HG02571 (cell line): ENCODE measurements around the gene C9orf43.
"Not testable (repeated sequence)": the region's sequence is repeated elsewhere in the genome, so short reads cannot be mapped to it uniquely, and the experiment has no call there.

Source experiments
- ATAC-seq: cut with Tn5 transposase; IDR thresholded peaks from one replicate; pipeline ENCODE4 v1.9.1; 2021; ENCODE audit warnings: mild to moderate bottlenecking, moderate library complexity; ENCODE audit not compliant: unreplicated experiment

Gene C9orf43, protein sequence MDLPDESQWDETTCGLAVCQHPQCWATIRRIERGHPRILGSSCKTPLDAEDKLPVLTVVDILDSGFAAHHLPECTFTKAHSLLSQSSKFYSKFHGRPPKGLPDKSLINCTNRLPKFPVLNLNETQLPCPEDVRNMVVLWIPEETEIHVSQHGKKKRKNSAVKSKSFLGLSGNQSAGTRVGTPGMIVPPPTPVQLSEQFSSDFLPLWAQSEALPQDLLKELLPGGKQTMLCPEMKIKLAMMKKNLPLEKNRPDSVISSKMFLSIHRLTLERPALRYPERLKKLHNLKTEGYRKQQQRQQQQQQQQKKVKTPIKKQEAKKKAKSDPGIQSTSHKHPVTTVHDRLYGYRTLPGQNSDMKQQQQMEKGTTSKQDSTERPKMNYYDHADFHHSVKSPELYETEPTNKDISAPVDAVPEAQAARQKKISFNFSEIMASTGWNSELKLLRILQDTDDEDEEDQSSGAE

DNA sequence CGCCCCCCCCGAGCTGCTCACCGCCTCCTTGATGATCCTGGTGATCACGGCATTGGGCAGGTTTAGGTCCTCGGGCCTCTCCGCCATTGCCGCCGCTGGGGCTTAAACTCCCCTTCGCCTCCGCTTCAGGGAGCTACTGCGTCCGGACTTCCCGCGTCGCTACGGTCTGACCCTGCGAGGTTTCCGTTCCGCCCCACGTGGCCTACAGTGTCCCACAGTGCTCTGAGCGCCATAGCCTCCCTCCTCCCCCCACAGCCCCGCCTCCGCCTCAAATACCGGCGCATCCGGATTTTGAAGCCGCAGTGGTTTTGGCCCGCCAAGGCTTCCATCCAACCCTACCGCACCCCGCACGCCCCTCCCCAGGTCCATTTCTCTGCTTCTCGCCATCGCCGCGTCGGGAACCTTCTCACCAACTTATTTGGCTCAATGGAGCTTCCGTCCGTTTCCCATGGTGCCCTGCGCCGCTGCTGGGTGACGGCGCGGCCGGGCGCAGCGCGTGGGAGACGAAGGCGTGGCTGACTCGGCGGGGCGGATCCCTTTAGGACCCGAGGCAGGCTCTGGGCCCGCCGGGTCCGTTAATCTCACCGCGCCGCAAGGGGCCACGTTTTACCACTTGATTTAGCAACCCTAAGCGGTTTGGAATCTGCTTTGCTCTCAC is at the start of gene C9orf43, which contains the start of gene POLE3:
C9orf43 (plus strand) TSS at position 541 of the 658 bp plus-strand sequence. CDS start 2,747 bp downstream, outside the sequence.
POLE3 (minus strand) TSS at position 469 of the 658 bp plus-strand sequence; CDS start at position 87, 382 bp downstream.
- ATAC-seq = peak; percentile 93

DNA sequence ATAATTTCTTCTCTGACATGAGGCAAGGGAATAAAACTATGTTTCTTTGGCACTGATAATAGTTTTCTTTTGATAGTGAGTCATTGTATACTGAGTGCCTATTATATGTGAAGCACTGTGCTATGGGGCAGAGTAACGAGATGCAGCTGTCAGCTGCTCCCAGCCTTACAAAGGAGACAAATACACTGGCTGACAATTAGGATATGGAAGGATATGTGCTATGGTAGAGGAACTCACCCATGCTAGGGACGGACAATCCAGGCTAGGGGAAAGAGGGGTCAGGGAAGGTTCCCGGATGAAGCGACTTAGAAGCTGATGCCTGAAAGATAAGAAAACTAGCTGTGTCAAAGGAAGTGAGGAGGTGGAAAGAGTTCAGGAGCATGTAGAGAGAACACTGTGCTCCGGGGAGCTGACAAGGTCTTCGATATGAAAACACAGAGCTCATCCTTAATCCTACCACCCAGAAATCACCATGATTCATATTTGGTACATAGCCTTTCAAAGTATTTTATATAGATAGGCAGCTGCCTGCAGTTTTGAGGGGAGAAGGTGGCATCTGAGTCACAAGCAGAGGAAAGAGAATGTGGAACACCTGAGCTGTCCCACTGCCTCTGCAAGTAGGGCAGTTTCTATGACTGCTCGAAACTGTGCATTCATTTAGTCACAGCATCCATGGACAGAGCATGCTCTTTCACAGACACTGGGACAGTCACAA is 49.1 kb upstream of the C9orf43 start:
- ATAC-seq = no peak

DNA sequence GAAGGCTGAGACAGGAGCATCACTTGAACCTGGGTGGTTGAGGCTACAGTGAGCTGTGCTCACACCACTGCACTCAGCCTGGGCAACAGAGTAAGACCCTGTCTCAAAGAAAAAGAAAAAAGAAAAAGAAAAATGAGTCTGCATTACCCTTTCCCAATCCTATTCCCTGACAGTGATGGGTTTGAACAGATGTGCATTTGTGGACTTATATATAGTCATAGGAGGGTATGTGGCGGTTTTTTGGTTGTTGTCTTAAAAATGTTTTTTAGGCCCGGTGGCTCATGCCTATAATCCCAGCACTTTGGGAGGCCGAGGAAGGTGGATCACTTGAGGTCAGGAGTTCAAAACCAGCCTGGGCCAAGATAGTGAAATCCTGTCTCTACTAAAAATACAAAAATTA is 47.2 kb upstream of the C9orf43 start:
- ATAC-seq = no peak

DNA sequence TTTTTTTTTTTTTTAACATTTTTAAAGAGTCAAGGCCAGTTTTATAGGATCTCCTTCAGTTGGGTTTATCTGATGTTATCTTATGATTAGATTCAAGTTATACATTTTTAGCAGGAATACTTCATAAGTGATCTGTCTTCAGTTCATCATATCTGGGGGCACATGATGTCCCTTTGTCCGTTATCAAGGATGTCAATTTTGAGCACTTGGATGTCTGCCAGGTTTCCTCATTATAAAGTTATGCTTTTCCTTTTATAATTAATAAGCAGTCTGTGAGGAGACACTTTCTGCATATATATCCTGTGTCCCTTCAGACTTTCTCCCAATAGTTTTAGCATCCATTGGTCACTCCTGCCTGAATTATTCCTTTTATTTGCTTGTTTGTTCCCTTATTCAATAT is 45.6 kb upstream of the C9orf43 start:
- no peak for ATAC-seq

DNA sequence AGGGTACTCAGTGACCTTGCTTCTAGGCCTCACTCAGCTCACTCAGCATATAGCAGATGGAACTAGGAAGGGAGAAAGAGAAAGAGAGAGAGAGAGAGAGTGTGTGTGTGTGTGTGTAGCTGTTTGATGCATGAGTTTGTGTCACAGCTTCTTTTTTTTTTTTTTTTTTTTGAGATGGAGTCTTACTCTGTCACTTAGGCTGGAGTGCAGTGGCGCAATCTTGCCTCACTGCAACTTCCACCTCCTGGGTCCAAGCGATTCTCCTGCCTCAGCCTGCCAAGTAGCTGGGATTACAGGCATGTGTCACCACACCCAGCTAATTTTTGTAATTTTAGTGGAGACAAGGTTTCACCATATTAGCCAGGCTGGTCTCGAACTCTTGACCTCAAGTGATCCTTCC is 44.9 kb upstream of the C9orf43 start:
- not testable (repeated sequence) for ATAC-seq

DNA sequence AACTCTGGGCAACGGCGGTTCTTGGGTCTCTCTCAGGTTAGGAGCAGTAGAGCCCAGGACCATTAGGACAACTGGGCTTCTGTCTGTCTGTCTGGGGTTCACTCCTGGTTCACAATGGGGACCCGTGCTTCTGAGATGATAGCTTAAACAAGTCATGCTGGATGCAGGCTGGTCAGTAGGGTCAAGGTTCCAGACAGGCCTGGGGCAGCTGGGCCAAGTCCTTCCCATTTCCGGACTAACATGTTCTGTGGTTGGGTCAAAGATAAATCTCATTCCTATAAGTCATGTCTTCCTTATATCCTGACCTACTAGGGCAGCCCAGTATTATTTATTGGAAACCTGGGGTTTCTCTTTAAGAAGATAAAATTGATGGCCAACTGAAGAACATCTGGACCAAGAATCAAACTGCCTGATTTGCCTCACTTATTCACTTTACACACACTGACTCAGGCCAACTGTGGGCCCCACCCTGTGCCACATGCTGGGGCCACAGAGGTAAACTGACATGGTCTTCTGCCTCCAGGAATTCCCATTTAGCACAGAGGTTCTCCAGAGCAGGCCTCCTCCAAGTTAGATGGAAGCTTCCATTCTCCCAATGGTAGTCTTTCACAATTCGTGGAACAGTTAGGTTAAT is 42.1 kb upstream of the C9orf43 start:
- ATAC-seq = no peak

DNA sequence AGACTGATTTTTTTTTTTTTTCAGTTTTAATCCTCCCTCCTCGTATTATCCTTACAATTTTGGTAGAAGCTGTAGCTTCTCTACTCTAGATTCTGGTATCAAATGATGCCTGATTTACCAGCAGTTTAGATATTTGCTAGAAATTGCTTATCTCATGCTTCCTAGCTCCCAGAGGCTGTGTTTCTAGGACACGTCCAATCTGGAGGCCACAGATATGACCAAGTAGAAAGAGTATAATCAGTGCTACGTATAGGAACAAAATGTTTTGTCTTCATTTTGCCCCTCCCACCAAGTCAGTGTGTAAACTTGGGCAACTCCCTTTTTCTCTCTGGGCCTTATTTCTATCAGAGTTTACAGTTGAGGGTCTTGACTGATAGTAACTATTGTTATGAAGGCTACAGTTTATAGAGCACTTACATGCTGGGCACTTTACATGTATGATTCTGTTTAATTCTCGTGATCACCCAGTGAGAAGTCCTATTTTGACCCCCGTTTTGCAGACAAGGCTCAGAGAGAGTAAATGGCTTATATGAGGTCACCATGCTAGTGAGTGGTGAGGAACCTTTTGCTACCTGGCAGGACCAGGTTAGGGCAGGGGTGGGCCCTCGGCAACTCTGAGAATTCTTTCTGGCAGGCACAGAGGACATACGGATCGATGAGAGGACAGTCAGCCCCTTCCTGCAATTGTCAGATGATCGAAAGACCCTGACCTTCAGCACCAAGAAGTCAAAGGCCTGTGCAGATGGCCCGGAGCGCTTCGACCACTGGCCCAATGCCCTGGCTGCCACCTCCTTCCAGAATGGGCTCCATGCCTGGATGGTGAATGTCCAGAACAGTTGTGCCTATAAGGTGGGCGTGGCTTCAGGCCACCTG is 41.3 kb upstream of the C9orf43 start:
- ATAC-seq = no peak

DNA sequence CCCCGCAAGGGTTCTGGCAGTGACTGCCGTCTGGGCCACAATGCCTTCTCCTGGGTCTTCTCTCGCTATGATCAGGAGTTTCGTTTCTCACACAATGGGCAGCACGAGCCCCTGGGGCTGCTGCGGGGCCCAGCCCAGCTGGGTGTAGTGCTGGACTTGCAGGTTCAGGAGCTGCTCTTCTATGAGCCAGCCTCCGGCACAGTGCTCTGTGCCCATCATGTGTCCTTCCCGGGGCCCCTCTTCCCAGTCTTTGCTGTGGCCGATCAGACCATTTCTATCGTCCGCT is 40.7 kb upstream of the C9orf43 start:
- no peak for ATAC-seq

DNA sequence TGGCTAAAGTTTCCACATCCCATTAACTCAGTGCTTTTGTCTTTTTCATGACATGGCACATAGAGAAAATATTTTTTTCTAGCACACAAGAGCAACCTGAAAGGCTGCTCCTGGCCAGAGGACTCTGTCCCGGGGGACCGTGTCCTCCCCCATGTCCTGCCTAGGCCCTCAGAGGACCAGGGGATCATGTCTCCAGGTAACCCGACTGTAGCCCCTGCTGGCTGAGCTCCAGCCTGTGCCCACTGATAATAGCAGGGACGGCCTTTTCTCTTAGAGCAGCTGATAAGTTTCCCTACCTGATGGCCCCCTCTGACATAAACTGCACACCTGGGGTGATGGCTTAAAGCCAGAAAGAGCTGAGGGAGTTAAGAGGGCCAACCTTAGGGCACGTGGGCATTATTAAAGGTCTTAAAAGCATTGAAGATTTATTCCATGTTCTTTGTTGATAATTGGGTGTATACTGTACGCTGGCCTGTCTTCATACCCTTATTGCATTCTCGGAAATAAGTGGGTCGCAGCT is 39.7 kb upstream of the C9orf43 start:
- no peak for ATAC-seq

DNA sequence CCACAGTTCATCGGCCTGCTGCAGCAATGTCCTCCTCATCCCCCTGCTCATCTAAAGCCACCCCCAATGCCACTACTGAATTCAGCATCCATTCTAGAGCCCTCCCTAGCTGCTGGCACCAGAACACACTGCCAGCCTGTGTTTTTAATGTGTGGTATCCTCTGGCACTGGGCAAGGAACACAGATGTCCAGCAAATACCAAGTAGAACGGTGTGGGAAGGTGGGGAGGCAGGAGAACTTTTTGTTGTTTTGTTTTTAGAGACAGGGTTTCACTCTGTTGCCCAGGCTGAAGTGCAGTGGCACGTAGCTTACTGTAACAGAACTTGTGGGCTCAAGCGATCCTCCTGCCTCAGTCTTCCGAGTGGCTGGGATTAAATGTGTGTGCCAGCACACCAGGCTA is 38.5 kb upstream of the C9orf43 start:
- no peak for ATAC-seq

DNA sequence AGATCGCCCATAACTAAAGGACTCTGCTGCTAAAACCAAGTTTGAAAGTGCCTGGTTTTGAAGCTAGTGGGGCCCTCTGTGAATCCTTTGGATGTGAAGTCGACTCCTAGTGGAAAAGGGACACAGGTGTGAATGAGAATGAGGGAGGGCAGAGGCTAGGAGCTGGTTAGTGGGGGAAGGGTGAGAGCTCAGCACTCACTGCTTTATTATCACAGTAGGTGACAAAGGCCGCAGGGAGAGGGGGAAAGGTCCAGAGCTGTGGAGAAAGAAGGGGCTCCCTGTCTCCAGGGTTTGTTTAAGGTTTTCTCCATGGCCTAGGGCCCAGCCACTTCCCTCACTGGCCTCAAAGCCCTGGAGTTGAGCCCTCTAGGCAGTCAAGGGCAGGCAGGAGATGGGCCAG is 37.3 kb upstream of the C9orf43 start:
- no peak for ATAC-seq

DNA sequence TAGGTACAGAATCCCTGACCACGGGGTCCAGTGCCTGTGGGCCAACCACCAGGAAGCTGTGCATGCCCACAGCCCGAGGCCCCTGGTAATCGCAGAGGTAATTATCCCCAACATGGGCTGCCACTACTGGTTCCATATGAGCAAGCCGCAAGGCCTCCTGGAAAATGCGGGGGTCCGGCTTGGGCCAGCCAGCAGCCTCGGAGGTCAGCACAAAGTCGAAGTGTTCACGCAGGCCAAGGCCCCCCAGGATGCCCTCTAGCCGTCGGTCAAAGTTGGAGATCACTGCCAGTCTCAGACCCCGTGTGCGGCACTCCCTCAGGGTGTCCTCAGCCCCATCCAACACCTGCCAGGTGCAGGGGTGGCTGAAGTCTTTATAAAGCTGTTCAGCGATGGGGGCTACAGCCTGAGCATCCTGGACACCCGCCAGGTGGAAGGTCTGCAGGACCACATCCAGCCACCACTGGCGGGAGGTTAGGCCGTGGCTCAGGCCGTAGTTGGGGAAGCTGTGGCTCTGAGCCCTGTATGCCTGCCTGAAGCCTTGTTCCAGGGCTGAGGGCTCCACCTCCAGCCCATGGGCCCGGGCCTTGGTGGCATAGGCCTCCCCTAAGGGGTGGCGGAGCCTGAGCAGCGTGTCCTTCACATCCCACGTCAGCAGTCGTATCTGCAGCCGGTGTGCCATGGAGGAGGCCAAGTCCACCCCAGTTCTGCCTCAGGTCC is 36.7 kb upstream of the C9orf43 start:
- no peak for ATAC-seq

DNA sequence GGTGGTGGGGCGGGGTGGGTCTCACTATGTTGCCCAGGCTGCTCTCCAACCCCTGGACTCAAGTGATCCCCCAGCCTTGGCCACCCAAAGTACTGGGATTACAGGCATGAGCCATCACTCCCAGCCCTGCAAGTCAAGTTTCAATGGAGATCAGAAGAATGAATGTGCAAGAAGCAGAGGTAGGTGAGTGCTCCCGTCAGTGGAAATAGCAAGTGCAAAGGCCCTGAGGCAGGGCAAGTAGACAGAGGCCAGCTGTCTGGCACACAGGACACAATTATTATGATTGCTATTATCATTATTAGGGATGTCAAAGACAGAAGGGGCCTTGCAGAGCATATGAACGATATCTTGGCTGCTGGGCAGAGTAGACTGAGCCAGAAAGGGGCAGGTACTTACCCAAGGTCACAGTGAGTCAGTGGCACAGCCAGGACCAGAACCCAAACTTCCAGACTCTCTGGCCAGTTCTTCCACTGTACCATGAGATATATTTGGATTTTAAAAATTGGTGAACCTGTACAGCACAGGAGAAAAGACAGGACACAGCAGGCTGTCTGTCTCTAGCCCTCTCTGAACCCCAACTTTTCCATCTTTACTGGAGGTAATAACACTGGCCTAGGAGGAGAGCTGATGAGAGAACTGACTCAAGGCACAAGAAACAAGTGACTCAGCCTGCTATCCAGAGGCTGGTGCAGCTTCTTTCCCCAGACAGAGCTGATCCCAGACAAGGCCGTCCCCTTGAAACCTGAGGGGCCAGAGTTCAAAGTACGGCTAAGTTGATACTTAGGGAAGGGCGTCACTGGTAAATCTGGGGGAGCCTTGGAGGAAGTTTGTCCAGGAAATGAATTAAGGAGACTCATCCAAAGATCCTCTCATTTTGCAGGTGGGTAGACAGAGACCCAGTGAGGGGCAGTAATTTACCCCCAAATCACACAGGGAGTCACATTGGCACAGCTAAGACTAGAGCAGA is 35.2 kb upstream of the C9orf43 start:
- no peak for ATAC-seq

DNA sequence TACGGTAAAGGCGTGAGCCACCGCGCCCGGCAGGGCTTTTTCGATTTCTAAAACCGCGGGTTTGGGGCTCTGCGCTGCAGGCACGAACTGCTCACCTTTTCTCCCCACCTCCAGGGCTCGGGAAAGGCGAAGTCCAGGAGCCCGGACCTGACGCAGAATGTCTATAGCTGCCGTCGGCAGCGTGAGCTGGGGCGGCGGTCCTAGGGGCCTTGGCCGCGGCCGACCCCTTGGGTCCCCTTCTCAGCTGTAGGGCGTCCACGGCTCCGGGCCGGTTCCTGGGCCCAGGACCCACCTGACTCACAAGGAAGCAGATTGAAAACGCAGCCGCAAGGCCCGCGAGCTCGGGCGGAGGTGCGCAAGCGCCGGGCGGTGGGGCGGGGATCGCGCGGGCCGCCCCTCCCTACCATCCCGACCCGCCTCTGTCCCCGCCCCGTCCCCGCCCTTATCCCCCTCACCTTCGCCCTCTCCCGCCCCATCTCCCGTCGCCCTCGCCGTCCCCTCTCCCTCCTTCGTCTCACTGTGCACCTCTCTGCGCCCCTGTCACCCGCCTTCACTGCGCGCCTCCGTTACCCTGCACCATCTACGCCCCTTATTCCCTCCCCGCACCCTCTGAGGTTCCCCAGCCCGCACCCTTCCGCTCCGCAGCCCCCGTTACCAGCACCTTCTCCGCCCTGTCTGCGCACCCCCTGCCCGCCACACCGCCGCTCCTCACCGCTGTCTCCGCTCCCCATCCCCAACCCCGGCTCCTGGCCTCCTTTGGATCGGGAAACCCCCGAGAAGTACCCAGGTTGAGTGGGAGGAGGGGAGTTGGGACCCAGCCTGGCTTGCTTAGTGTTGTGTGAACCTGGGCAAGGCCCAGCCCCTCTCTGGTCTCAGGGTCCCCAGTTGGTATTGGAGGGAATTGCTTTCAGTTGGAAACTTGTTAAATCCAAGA is 33.6 kb upstream of the C9orf43 start, which contains the start of gene HDHD3:
HDHD3 (minus strand) TSS at position 353 of the 934 bp plus-strand sequence. CDS start 2,632 bp downstream, outside the sequence.
- peak; percentile 66 for ATAC-seq

DNA sequence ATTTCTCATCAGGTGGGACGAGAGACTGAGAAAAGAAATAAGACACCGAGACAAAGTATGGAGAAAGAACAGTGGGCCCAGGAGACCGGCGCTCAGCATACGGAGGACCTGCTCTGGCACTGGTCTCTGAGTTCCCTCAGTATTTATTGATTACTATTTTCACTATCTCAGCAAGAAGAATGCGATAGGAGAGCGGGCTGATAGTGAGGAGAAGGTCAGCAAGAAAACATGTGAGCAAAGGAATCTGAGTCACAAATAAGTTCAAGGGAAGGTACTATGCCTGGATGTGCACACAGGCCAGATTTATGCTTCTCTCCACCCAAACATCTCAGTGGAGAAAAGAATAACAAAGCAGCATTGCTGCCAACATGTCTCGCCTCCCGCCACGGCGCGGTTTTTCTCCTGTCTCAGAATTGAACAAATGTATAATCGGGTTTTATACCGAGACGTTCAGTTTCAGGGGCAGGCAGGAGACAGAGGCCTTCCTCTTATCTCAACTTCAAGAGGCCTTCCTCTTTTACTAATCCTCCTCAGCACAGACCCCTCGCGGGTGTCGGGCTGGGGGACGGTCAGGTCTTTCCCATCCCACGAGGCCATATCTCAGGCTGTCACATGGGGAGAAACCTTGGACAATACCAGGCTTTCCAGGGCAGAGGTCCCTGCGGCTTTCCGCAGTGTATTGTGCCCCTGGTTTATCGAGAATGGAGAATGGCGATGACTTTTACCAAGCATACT is 31.3 kb upstream of the C9orf43 start:
- ATAC-seq = not testable (repeated sequence)

DNA sequence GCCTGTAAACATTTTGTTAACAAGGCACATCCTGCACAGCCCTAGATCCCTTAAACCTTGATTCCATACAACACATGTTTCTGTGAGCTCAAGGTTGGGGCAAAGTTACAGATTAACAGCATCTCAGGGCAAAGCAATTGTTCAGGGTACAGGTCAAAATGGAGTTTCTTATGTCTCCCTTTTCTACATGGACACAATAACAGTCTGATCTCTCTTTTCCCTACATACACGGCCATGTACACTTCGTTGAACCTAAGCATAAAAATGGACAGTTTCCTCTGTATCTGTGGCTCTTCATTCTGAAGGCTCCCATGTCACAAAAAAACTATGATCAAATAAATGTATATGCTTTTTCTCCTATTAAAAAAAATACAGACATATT is 30.7 kb upstream of the C9orf43 start:
- ATAC-seq = not testable (repeated sequence)
